NCI-H1930 (cell line): ENCODE measurements around the gene REN.

Source experiments
- DNase-seq, 2 experiments: peaks; one replicate each; lab custom pipeline; 2025; lab: John Stamatoyannopoulos, UW

REN gene

DNA sequence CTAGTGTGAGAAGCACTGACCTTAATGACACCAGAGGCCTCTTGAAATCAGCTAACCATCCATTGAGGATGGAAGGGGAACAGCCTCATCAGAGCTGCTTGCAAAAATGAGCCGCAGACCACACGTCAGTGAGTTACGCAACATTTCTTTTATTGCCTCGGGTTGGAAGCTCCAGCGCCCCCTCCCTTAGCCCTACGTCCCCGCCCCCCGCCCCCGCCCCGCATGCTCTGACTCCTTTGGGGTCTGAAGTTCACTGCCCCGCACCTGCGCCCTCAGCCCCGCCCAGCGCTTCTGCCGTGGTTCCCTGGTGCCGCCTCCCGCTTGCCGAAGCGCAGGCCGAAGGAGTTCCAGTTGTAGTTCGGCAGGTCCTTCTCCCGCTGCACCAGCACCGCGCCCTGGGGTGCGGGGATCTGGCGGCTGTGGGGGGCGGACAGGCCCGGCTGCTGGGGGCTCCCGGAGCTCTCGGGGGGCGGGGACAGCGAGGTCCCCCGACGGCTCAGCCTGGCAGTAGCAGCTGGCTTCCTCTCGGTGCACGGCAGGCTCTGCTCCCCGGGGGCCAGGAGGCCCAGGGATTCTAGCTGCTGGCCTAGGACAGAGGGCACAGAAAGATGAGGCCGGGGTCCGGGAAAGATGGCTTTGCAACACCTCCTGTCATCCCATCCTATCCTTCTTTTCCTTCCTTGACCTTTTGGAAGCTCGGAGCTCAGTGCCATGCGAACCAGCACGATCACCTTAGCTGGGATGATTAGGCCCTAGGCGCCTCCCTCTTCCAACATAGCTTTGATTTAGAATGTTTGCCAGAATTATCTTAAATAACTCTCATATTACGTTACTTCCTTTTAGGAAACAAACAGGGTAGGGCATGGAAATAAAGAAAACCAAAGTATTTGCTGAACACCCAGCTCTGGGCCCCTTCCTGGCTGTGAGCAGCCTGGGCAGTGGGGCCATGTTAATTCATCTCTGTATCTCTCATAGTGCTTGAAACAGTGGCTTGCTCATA is 24.4 kb upstream of the REN start:
- DNase-seq: peak; percentile 13 to 18

DNA sequence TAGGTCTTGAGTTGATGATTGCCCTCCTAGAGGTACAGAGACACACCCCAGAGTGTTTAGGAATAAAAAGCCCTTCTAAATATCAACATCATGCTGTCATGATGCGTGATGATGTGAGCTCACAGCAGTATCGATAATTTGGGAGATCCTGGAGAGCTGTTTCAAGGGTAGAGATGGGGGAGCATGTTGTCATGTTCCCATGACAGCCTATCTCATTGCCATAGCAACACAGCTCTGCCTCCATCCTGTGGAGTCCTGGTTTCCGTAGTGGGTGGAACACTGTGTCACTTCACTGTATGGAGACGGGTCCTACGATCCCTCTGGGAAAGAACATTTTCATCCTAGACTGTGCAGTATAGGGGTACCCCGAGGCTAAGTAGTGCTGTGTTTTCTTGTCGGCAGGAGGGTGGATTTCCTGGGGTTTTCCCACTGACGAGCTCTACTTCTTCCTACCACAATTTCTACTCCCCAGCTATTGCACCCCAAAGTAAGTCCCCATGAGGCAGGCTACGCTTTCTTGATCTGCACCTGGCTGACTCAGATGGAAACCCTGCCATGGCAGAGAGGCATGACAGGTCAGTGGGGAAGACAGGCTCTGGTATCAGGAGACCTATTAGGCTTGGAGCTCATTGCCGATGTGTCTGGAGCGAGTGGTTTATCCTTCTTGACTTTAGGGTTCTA is 23.0 kb upstream of the REN start:
- no peak for DNase-seq

- no peak for DNase-seq
Observed at GRCh38 chr1:204186597-204186996, 20.5 kb upstream of the REN start.

DNA sequence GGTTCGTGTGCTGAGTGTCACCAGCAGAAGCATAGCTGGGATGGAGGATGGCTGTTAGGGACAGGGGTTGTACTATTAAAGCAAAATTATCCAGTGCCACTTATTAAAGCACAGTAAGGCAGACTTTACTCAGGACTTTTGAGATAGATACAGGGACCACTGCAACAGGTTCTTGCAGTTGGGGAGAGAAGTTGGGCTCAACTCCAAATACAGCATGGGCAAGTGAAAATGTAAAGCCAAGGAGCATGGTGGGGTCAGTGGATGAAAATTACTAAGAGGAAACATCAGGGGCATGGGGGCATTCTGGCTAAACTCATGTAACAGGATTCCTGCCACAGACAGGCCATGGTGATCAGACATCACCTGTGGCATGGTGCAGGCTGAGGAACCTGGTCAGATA is 15.0 kb upstream of the REN start:
- no peak for DNase-seq

GRCh38 chr1:204180133-204180532 is 14.0 kb upstream of the REN start:
- DNase-seq: no peak

DNA sequence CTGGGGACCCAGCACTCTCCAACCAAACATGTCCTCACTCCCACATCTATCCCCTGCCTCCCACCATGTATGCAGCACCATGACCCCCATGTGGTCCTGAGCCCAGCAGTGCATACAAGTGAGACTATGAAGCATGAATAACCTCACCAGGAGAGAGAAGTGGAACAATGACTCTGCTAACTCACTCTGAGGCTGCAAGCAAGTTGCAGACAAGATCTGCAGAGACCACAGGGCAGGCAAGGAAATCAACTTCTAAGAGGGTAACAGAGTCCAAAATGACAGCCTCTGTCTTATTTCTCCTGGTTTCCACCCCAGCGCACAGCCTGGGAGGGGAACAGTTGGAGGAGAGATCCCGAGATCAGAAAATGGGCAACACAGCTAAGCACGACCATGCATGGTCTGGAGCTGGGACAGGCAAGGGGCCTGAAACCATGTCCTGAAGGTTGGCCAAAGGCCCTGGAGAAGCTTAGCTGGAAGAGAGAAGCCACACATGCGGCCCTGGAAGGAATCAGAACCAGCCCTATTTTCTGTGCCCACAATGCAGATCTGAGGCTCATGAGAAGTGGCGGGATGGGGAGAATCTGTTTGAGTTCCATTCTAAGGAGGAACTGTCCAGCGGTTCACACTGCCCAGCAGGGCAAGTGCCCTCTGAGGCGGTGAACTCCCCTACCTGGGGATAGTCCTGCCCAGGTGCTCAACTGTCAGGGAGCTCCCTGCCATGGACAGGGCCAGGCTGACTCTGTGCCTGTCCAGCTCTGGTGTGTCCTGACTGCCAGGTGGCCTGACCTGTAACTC is 12.5 kb upstream of the REN start:
- no peak for DNase-seq

DNA sequence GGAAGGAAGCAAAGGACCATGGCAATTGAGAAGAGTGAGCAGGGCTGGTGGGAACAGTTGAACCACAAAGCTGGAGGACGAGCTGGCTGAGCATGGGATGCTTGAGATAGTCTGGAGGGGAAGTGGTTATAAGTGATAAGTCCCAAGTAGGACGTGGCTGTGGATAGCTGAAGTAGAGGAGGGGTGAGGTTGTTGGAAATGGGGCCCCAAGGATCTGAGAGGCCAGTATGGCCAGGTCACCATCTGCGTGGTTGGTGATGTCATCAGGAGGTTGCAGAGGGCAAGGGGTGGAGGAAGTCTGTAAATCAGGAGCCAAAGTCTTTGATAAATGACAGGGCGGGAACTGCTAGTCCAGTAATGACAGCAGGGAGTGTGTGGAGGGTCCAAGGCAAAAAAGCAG is 11.0 kb upstream of the REN start:
- DNase-seq: no peak

- no peak for DNase-seq
Observed at GRCh38 chr1:204176049-204176448, 9.9 kb upstream of the REN start.

DNA sequence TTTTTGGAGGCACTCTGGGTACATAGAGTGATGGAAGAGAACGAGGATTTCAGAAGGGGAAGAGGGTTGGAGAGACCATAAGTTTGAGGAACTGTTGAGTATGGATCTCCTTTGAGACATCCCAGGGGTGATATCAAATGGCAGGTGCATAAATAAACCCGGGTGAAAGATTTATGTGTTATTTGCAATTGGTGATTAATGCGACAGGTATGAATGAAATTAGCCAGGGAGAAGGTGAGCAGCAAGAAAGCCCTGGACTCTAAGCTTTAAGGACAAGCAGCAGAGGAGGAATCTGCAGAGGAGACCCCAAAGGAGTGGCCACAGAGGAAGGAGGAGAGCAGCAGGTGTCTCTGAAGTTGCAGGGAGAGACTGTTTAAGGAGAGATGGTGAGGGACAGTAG is 8.8 kb upstream of the REN start:
- no peak for DNase-seq

- DNase-seq: no peak
Observed at GRCh38 chr1:204172404-204173029, 6.4 kb upstream of the REN start.

DNA sequence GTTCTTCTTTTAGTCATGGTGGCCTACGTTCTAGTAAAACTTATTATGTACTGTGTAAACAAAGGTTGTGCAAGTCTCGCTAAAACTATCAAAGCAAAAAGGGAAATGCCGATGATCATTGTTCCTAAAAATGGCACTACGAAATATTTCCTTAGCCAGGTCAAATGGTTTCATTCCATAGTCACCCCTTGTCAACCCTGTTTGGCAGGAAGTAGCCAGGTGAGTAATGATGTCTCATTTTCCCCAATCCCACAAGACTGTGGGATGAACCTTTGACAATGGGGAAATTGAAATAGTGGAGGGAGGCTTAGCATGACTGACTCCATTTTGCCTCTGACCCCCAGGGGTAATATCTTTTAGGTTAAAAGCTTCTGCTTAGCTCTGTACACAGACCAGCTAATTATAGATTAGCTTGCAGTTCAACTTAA is 5.6 kb upstream of the REN start:
- no peak for DNase-seq

DNA sequence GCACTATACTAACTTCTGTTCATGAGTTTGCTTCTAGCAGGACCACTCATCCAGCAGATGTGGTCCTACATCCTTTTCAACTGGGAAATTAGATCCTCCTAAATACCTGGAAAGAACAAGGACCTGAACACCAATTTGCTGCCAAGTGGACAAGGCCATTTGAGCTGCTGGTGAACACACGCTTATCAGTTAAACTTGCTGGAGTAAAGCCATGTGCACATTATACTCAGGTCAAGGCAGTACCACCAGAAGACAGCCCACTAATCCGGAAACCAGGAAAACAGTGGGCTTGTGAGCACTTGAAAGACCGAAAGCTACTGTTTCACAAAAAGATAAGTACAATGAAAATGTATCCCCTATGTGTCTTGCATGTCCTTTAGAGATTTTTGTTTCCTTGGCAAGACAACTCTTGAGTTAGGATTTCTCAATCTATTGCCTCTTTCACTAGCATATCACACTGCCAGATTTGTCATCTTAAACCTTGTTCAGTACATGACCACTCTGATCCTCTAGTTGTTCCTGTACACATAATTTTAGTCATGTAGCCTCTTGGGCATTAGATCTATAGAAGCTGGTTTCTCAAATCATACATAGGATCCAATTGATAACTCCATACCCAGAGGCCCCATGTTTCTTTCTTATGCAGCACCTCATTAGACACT is 4.5 kb upstream of the REN start:
- no peak for DNase-seq

DNA sequence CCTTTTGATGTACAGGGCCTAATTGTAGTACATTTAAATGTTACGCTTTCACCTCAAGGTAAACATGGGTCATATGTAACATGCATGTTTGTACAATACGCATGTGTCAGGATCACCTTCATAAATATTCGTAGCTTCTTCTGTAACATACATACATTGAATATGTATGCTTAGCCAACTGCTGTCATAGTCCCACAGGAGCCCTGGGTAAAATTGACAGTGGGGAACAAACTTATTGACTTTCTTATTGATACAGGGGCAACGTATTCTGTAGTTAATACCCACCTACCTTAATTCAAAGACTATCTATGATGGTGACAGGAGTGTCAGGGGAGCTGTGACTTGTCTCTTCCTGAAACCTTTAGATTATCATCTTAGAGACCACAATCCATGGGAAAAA is 3.7 kb upstream of the REN start:
- no peak for DNase-seq

DNA sequence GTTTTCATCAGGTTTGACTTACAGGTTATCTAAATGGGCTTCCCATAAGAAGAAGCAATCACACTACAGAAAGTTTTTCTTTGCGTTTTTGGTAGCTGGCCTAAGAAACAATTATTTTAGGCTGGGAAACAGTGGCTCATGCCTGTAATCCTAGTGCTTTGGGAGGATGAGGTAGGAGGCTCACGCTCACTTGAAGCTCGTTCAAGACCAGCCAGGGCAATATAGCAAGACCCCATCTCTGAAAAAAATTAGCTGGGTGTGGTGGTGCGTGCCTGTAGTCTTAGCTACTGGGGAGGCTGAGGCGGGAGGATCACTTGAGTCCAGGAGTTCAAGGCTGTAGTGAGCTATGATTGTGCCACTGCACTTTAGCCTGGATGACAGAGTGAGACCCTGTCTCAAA is 1.6 kb upstream of the REN start:
- DNase-seq: no peak

GRCh38 chr1:204162494-204163074 is 3.6 kb downstream of the REN start:
- DNase-seq: peak; percentile 46 to 56

- DNase-seq: no peak
Observed at GRCh38 chr1:204161609-204162493, 4.3 kb downstream of the REN start.

DNA sequence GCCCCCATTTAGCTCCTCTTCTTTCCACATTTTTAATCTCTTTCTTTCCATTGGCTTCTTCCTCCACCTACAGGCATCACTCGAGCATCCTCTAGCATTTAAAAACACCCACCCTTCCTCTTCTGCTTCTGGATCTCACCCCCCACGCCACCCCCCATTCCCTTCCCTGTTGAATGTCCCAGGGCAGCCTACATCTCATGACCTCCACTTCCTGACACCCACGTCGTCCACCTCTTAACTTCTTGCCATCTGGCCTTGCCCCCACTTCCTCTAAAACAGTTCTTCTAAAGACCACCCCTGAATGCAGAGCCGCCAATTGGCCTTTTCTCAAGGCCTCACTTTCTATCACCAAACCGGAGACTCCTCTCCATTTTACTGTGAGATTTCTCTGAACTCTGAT is 8.2 kb downstream of the REN start:
- no peak for DNase-seq

DNA sequence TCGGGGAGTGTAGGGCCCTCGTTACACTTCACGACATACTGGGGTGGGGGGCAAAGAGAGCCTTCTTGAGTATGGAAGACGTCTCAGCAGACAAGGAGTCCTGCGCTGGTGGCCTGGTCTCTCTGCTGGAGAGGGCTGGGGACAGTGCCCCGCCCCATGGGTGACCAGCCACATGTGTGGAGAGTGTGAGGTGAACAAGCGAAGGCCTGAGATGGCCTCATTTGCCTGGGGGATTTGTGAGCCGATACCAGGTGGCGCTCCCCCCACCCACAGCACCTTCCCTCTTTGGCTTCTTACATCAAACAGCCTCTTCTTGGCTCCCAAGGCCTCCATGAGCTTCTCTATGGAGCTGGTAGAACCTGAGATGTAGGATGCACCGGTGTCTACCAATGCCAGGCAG is 10.3 kb downstream of the REN start:
- no peak for DNase-seq

DNA sequence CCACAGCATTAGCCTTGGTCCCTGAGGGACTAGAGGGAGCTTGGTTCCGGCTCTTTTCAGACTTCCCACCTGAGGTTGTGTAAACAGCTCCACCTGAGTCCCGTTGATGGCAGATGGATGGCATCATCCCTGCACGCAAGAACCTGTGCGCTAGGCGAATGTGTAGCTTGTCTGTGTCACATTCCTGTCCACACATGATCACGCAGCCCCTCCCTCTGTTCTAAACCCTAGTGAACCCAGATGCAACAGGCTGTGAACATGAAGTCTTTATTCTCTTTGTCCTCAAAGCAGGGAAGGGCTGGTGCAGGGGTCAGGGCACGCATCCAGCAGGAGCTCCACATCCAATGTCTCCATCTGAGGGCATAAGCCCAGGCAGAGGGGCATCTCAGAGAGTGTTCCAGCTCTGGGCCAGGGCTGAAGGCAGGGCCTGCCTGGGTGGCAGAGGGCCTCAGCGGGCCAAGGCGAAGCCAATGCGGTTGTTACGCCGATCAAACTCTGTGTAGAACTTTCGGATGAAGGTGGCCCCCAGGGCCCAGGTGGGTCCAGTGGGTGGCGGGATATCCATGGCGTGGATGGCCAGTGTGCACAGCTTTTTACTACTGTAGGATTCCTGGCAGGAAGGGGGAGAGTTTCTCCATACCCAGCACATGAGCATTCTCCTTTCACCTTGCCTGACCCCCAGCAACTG is 11.4 kb downstream of the REN start:
- no peak for DNase-seq
